Uterus (tissue), 4 donors: ENCODE measurements around the gene MCMBP. TPM values are rescaled to one million over a fixed set of nuclear protein-coding genes. Genes with fewer than 3 reads are reported as not detected.
A peak's percentile ranks its signal among the peaks of the same experiment; 100 is the strongest.

Source experiments
- DNase-seq, 2 donors: peaks; one replicate each; pipeline ENCODE4 v3.0.0-alpha.2; 2019 to 2020
- H3K27ac ChIP-seq, 2 donors: fragments of 200-600 bp; sonication (generic); 1 replicate in 1 of 2; 2 replicates in 1 of 2; pipeline ENCODE4 v1.5.1; 2016 to 2018
- H3K27me3 ChIP-seq, 2 donors: fragments of 200-600 bp; sonication (generic); one replicate each; pipeline ENCODE4 v1.5.1; 2018 to 2019; ENCODE audit warnings: control low read depth in 1 of 2
- H3K36me3 ChIP-seq, 2 donors: fragments of 200-600 bp; sonication (generic); one replicate each; pipeline ENCODE4 v1.5.1; 2019; ENCODE audit warnings: control low read depth in 1 of 2
- H3K4me1 ChIP-seq, 2 donors: fragments of 200-600 bp; sonication (generic); one replicate each; pipeline ENCODE4 v1.5.1; 2018 to 2019; ENCODE audit warnings: control low read depth in 1 of 2
- H3K4me3 ChIP-seq, 2 donors: fragments of 200-600 bp; sonication (generic); 1 replicate in 1 of 2; 2 replicates in 1 of 2; pipeline ENCODE4 v1.5.1; 2018 to 2019; ENCODE audit warnings: mild to moderate bottlenecking in 1 of 2
- H3K9me3 ChIP-seq, 2 donors: fragments of 200-600 bp; sonication (generic); one replicate each; pipeline ENCODE4 v1.5.1; 2019; ENCODE audit warnings: control low read depth in 1 of 2
- CTCF ChIP-seq, 4 experiments: fragments of 200-600 bp in 2 of 4; fragments of 450-650 bp in 2 of 4; sonication (generic) in 2 of 4; IDR thresholded peaks; one replicate each; pipeline ENCODE4 v1.5.1; 2016 to 2019; ENCODE audit warnings: antibody characterized with exemption in 4 of 4, mild to moderate bottlenecking in 2 of 4, moderate library complexity in 1 of 4
- POLR2A ChIP-seq, 2 donors: fragments of 450-650 bp; IDR thresholded peaks; one replicate each; pipeline ENCODE4 v1.6.1; 2016; ENCODE audit warnings: antibody characterized with exemption in 2 of 2, mild to moderate bottlenecking in 1 of 2, moderate library complexity in 1 of 2
- intact Hi-C: fragments of 100-400 bp; cut with DNase I; formaldehyde crosslinking; loops from one replicate; pipeline ENCODE4 v1.15.1; 2023; ENCODE audit warnings: low total_unique reads
- total RNA-seq, 4 donors: library from RNA; depleted of rRNA in 3 of 4; stranded (reverse); fragments of >200 nt in 3 of 4; gene quantifications; one replicate each; pipeline versions ENCODE4 v1.1.0 to v1.2.4, GENCODE V29; 2014 to 2023
- donor health status: DM: yes; HTN: yes; CAD: no.

The MCMBP gene
- total RNA-seq, 4 donors from 2014 or later: 69.4 to 84.7 (median 76.7) TPM

- Histone ChIP-seq H3K27ac (no peak overlapping the region), H3K27me3 (no peaks in the 10 kb centered on the region), H3K36me3 (no peaks in the 10 kb centered on the region), H3K4me3 (no peak overlapping the region), H3K4me1 (no peaks in the 10 kb centered on the region), H3K9me3 (no peaks in the 10 kb centered on the region)
- no peak for TF ChIP-seq POLR2A (IDR thresholded peaks at IDR 0.05)
- TF ChIP-seq CTCF (IDR thresholded peaks at IDR 0.05): no peak
- DNase-seq: no peak
- intact Hi-C loops: loop anchor here (10.0 kb wide), 1 partner anchor 116 kb away; no protein-coding TSS in a partner anchor
Measured at GRCh38 chr10:119860866-119861607, 11.6 kb downstream of the MCMBP start.

GRCh38 chr10:119859420-119860258 is 13.0 kb downstream of the MCMBP start:
- Histone ChIP-seq H3K4me3 (no peak overlapping the region), H3K27ac (no peak overlapping the region), H3K4me1 (no peaks in the 10 kb centered on the region), H3K36me3 (no peaks in the 10 kb centered on the region), H3K9me3 (no peaks in the 10 kb centered on the region), H3K27me3 (no peaks in the 10 kb centered on the region)
- intact Hi-C loops: loop anchor here (10.0 kb wide), 1 partner anchor 115 kb away; no protein-coding TSS in a partner anchor
- TF ChIP-seq CTCF (IDR thresholded peaks at IDR 0.05) (peak; percentile 51 to 64 (median 56)), POLR2A (IDR thresholded peaks at IDR 0.05) (no peak)
- no peak for DNase-seq

DNA sequence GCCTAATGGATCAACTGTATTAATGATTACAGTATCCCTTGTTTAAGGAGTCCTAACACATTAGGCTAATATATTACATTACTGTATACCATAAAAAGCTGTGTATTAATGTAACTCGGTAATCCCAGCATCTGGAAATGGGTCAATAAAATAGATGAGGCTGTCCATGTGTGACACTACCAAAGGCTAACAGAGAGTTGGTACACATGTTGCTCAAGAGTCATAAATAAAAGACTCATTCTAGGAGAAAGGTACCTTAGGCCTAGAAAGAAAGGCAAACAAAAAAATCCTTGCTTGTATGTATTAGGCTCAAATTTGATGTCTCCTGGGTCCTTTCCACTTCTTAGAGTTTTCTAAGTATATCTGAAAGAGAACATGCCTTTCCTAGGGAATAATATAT is 14.6 kb downstream of the MCMBP start:
- intact Hi-C loops: no loop called here
- Histone ChIP-seq H3K4me1 (no peaks in the 10 kb centered on the region), H3K4me3 (no peak overlapping the region), H3K27me3 (no peaks in the 10 kb centered on the region), H3K27ac (no peak overlapping the region), H3K9me3 (no peaks in the 10 kb centered on the region), H3K36me3 (no peaks in the 10 kb centered on the region)
- no peak for DNase-seq
- TF ChIP-seq POLR2A (IDR thresholded peaks at IDR 0.05) (no peak), CTCF (IDR thresholded peaks at IDR 0.05) (no peak)

DNA sequence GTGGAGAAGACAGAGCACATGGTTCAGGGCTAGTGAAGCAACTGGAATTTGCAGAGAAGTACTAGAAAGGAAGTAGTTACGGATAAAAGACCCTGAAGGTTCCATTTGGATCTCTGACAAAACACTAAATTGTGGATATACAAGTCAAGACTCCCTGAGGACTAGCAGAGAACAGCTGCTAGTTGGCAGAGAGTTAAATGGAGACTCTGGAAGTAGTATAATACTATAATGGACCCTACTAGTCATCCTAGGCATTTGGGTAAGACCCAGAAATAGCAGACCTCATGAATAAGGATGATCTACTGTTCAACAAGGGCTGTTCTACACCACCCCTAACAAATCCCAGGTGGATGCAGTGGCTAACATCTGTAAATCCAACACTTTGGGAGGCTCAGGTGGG is 19.1 kb downstream of the MCMBP start:
- Histone ChIP-seq H3K36me3 (no peaks in the 10 kb centered on the region), H3K4me3 (no peak overlapping the region), H3K9me3 (no peaks in the 10 kb centered on the region), H3K27me3 (no peaks in the 10 kb centered on the region), H3K27ac (no peak overlapping the region), H3K4me1 (no peaks in the 10 kb centered on the region)
- TF ChIP-seq CTCF (IDR thresholded peaks at IDR 0.05) (no peak), POLR2A (IDR thresholded peaks at IDR 0.05) (no peak)
- intact Hi-C loops: no loop called here
- DNase-seq: no peak

DNA sequence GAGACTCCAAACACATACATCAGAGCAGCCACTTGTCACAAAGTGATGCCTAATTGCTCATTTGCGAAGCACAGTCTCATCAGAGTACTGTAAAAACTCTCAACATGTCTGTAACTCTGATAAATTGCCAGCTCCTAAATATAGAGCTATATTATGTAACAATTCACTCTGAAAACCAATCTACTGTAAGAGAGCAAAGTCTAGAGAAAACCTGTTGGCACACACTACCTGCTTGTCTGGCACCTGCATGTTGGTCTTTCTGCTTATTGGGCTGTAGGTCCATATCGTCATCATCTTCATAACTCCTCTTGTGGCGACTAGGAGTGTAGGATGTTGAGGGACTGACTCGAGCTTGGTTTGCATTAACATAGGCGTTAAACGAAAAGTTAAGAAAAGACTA is 19.8 kb downstream of the MCMBP start:
- DNase-seq: no peak
- intact Hi-C loops: no loop called here
- Histone ChIP-seq H3K36me3 (no peaks in the 10 kb centered on the region), H3K4me3 (no peak overlapping the region), H3K4me1 (no peaks in the 10 kb centered on the region), H3K27me3 (no peaks in the 10 kb centered on the region), H3K27ac (no peak overlapping the region), H3K9me3 (no peaks in the 10 kb centered on the region)
- no peak for TF ChIP-seq CTCF (IDR thresholded peaks at IDR 0.05)
- no peak for TF ChIP-seq POLR2A (IDR thresholded peaks at IDR 0.05)
